ENCODE data around the gene DUSP14.

DUSP14 gene

DNA sequence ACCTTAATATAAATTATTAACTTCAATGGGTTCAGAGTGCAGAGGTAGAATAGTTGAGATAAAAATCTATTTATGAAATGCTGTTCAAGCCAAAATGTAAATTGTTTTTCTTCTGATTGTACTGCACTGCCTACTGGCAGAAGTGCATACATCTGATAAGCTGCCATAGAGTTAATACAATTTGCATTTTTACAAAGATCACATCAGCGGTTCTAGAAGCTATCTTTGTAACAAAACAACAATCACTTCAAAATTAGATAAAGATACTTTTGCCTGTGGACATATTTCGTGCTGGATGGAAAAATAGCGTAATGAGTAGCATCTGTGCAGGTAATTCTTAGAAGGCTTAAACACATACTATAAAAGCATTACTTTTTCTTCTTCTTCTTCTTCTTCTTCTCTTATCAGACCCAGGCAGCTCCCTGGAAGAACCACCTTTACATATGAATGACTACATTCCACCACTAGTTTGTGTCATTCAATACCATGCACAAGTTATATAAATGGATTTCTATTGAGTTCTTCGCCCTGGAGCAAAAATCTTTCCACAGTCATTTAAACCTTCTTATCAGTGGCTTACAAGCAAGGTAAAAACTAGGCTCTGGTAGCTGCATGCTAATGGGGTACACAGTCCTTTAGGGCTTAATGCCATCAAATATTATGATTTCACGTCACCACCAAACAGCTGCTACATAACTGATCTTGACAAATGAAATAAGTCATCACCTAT, 72.5 kb downstream of the DUSP14 start:
- no peak for DNase-seq (ENCODE audit: low spot score)
